SHP77 treated with DMSO at 0.1 percent for 48 hours (cell line): ENCODE measurements around the gene IPO13.
A peak's percentile ranks its signal among the peaks of the same experiment; 100 is the strongest.

Experiments used
- DNase-seq: peaks from one replicate; lab custom pipeline; 2025; lab: John Stamatoyannopoulos, UW

The IPO13 gene

GRCh38 chr1:43987159-43987902 is 40.6 kb downstream of the IPO13 start:
- DNase-seq = no peak

DNA sequence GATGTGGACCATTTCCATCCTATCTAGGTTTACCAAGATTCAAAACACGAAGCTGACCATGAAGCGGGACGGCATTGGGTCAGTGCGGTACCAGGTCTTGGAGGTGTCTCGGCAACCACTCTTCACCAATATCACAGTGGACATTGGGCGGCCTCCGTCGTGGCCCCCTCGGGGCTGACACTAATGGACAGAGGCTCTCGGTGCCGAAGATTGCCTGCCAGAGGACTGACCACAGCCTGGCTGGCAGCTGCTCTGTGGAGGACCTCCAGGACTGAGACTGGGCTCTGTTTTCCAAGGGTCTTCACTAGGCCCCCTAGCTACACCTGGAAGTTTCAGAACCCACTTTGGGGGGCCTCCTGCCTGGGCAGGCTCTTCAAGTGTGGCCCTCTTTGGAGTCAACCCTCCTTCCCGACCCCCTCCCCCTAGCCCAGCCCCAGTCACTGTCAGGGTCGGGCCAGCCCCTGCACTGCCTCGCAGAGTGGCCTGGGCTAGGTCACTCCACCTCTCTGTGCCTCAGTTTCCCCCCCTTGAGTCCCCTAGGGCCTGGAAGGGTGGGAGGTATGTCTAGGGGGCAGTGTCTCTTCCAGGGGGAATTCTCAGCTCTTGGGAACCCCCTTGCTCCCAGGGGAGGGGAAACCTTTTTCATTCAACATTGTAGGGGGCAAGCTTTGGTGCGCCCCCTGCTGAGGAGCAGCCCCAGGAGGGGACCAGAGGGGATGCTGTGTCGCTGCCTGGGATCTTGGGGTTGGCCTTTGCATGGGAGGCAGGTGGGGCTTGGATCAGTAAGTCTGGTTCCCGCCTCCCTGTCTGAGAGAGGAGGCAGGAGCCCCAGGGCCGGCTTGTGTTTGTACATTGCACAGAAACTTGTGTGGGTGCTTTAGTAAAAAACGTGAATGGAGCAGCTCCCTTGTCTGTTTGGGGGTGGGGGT is 43.8 kb downstream of the IPO13 start:
- no peak for DNase-seq

DNA sequence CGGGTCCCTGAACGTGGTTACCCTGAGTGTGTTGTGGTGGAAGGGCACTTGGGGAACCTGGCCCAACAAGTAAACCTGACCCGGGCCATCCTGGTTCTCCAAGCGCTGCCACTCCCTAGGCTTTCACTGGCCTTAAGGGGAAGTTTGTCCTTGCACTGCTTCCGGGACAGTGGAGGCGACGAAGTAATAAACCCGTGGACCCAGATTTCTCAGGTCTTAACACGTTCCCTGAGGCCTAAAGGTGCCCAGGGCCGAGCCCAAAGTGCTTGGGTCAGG is 44.4 kb downstream of the IPO13 start:
- no peak for DNase-seq

DNA sequence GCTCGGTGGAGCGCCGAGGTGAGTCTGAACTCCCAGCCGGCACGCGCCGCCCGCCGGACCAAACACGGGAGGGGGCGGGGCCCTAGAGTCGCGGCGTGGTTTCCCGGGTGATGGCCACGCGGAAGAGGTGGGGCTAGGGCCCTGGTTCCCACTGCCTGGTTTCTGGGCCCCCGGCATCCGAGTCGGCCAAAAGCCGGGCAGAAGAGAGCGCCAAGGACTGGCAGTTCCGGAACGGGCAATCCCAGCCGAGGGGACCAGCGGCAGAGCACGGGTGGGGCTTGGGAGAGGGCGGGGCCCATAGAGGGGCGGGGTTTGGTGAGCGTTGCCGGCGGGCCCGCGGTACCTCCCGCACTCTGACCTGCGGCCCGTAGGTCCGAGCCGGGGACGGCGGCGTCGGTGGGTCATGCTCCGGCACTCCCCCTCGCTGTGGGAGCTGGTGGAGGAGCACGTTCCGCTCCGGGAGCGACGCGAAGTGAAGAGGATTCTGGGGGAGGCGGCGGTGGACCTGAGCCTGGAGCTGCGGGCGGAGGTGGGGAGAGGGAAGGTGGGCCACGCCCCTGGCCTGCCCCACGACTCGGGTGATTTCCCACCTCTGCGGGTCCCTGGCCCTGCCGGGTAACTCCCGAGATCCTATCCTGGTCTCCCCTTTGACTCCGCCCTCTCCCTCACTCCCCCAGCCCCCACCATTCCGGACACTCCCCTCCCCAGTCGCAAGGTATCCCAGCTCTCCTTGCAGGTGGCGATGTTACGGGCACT is 44.9 kb downstream of the IPO13 start, which contains the start of gene CCDC24:
TSS of gene CCDC24 (plus strand) at position 124 of the 756 bp plus-strand sequence. CDS start at position 404, 280 bp downstream.
- peak; percentile 19 for DNase-seq

- no peak for DNase-seq
Observed at GRCh38 chr1:43992232-43992995, 45.7 kb downstream of the IPO13 start.

- no peak for DNase-seq
Observed at GRCh38 chr1:43993206-43993914, 46.6 kb downstream of the IPO13 start.

DNA sequence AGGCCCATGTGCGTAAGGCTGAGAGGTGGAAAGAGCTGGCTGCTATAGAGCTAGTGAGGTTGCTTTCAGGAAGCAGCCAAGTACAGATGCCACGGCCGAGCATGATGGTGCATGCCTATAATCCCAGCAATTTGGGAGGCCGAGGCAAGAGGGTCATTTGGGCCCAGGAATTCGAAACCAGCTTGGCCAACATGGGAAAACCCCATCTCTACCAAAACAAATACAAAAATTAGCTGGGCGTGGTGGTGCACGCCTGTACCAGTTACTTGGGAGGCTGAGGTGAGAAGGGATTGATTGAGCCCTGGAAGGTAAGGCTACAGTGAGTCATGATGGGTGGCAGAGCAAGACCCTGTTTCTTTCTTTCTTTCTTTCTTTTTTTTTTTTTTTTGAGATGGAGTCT is 47.3 kb downstream of the IPO13 start:
- DNase-seq = no peak

DNA sequence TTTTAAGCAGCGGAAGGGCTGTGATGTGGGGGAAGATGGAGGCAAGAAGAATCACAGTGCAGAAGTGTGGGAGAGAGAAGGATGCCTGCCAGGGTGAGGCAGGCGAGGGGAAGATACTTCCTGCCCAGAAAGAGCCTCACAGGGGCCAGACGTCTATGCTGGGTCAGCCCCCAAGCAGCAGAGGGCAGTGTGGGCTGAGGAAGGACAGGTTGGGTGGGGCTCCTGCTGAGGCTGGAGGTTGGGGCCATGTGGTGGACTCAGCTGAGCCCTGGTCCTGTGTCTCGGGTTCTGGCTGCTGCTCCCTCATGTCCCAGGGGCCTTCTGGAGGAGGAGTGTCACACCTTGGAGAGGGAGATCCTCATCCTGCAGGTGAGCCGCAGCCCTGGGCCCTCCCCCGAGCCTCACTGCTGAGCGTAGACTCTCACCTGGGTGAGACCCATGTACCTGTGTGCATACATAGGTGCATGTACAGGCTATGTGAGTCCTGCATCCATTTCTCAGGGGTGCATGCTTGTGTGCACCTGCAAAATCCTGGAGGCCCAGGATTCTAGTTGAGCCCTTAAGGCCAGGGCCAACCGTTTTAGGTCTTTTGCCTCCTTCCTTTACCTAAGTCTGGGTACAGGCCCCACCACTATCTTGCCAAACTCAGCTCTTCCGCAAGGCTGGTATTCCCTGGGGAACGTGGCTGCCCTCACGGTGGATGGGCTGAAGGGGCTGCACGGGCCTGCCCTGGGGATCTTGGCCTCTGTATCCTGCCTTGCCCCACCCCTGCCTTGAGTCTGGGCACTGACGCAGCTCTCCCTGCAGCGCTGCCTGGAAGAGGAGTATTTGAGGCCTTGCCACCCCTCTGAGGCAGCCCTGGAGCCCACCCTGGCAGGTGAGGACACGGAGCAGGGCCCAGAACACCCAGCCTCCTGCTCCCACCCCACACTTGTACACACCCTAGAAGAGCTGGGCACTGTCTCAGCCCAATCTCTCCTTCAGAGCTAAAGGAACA is 48.3 kb downstream of the IPO13 start:
- peak; percentile 12 for DNase-seq

DNA sequence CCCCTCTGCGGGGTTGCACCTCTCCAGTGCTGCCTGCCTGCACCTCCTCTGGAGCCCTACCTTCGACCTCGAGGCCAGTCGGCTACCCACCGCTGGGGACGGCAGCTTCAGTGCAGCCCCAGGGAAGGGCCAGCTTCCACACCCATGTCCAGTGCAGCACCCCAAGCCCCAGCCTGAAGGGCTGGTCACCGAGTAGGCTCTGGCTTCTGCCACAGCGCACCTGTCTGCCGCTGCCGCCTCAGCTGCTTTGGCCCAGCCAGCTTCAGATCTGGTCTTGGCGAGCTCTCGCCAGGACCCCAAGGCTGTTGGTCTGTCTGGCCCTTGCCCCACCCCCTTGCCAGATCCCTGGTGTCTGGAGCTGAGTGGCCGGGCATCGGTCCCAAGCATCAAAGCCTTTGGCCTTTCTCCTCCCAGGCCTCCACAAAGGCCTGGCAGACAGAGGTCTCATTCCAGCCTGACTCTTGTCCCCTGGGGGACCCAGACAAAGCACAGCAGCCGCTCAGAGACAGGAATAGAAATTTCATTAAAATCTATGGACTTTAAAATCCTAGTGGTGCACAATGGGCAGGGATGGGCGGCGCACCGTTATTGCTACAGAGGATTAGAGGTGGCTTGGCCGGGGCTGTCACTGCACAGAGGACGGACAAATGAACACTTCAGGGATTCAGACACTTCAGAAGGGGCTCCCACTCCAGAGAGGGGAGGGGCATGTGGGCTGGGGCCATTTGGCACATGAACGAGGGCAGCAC is 49.4 kb downstream of the IPO13 start:
- no peak for DNase-seq

DNA sequence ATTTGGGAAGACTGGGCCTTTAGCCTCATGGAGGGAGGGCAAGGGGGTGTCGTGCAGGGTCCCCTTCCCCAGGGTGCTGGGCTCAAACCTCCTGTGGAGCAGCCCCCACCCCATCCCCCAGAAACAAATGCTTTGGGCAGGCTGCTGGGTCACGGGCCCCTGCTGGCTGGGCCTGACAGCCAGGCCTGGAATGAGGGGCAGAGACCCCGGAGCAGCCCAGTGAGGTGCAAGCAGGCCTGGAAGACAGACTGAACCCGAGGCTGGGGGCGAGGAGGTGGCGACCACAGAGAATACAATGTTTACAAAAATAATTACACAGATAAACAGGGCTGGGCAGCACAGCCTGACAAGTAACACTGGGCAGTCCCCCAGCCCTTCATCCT is 50.0 kb downstream of the IPO13 start:
- no peak for DNase-seq

GRCh38 chr1:43997295-43997999 is 50.7 kb downstream of the IPO13 start:
- peak; percentile 30 for DNase-seq

GRCh38 chr1:43998000-43998378 is 51.2 kb downstream of the IPO13 start:
- DNase-seq = no peak

- no peak for DNase-seq
Observed at GRCh38 chr1:43999455-43999854, 52.7 kb downstream of the IPO13 start.

DNA sequence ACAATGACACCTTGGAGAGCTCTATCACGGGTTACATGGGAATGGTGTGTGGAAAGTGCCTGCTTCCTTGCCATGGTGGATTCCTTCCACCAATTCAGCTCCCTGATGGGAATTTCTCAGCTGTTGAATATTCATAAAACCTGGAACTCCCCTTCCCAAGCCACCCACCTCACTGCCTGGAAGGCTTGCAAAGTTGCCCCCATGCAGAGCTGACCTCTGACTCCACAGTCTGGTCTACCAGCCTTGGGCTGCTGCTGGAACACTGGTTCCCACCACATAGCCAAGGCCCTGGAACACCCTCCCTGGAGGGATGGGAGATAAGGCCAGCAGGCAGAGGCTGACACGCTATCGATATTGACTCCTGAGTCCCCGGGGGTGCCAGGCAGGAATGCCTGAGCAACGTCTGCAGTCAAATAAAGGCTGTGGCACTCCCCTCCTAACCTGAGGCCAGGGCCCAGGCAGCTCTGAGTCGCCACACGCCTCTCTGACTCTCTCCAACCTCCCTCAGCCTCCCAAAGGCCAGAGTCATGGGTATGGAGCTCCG is 53.4 kb downstream of the IPO13 start:
- DNase-seq = no peak

GRCh38 chr1:44002165-44002564 is 55.4 kb downstream of the IPO13 start:
- no peak for DNase-seq

GRCh38 chr1:44002606-44003157 is 55.9 kb downstream of the IPO13 start:
- DNase-seq = no peak

DNA sequence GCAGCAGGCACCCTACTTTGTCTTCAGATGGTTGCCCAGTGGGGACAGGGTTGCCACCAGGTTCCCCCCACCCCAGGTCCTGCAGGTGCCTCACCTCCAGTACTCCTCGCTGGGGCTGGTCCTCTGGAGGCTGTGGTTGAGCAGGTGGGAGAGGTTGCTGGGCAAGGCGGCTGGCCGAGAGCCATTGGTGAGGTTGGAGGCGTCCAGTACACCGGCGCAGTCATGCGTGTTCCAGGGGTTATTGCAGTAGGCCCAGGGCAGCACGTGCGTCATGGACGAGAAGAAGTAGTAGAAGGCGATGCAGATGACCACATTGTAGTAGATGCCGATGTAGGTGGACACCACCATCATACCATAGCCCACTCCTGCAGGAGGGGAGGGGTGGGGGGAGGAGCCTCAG is 61.5 kb downstream of the IPO13 start:
- no peak for DNase-seq

- DNase-seq = no peak
Observed at GRCh38 chr1:44010935-44011471, 64.3 kb downstream of the IPO13 start.
